KMS-11 (cell line): ENCODE data around the gene NCK2.
A peak's percentile ranks its signal among the peaks of the same experiment; 100 is the strongest.

Experiments
- H2AFZ ChIP-seq: fragments of 200-600 bp; sonication (generic); 2 replicates; pipeline ENCODE4 v1.6.1; 2016; ENCODE audit warnings: antibody characterized with exemption, mixed run types, low read depth
- H3K27ac ChIP-seq: fragments of 200-600 bp; sonication (generic); 2 replicates; pipeline ENCODE4 v1.6.1; 2016; ENCODE audit warnings: mild to moderate bottlenecking, mixed run types
- H3K27me3 ChIP-seq: fragments of 200-600 bp; sonication (generic); 2 replicates; pipeline ENCODE4 v1.6.1; 2017; ENCODE audit warnings: mild to moderate bottlenecking, low read depth, mixed run types, moderate library complexity; ENCODE audit not compliant: insufficient read depth
- H3K36me3 ChIP-seq: fragments of 200-600 bp; sonication (generic); 2 replicates; pipeline ENCODE4 v1.6.1; 2017; ENCODE audit warnings: mild to moderate bottlenecking, mixed run types; ENCODE audit not compliant: insufficient read depth
- H3K4me1 ChIP-seq: fragments of 200-600 bp; sonication (generic); 2 replicates; pipeline ENCODE4 v1.6.1; 2016; ENCODE audit warnings: mild to moderate bottlenecking, low read depth, mixed run types; ENCODE audit not compliant: poor library complexity, severe bottlenecking
- H3K4me2 ChIP-seq: fragments of 200-600 bp; sonication (generic); 2 replicates; pipeline ENCODE4 v1.7.0; 2016; ENCODE audit warnings: mild to moderate bottlenecking, mixed run types
- H3K4me3 ChIP-seq: fragments of 200-600 bp; sonication (generic); IDR thresholded peaks from 2 replicates; pipeline ENCODE4 v1.6.1; 2017; ENCODE audit warnings: low read depth, low read length, mixed read lengths; ENCODE audit not compliant: insufficient read depth
- H3K79me2 ChIP-seq: fragments of 200-600 bp; sonication (generic); 2 replicates; pipeline ENCODE4 v1.6.1; 2016; ENCODE audit warnings: low read depth, mixed run types; ENCODE audit not compliant: insufficient read depth
- H3K9ac ChIP-seq: fragments of 200-600 bp; sonication (generic); 2 replicates; pipeline ENCODE4 v1.6.1; 2016; ENCODE audit warnings: mild to moderate bottlenecking, mixed run types
- H4K20me1 ChIP-seq: fragments of 200-600 bp; sonication (generic); 2 replicates; pipeline ENCODE4 v1.6.1; 2016; ENCODE audit warnings: mild to moderate bottlenecking, mixed run types; ENCODE audit not compliant: insufficient read depth
- TF ChIP-seq, protein P1 (sequence below): fragments of 200-600 bp; sonication (generic); conservative IDR thresholded peaks from 2 replicates; pipeline ENCODE4 v1.6.1; 2017; ENCODE audit warnings: low read depth, mild to moderate bottlenecking, antibody characterized with exemption, low read length, moderate library complexity, mixed read lengths

Gene NCK2

GRCh38 chr2:105746177-105747080 lies 1.7 kb downstream of the NCK2 start:
- H4K20me1 ChIP-seq: no peaks in the 10 kb centered on the region
- no peaks in the 10 kb centered on the region for H3K27me3 ChIP-seq
- H3K4me3 ChIP-seq: peak overlapping the region; percentile 79
- H3K9ac ChIP-seq: peak overlapping the region; percentile 69; the same call in 1 of the 2 replicates
- no peak overlapping the region; the same call in 1 of the 2 replicates for H3K27ac ChIP-seq
- H2AFZ ChIP-seq: peak overlapping the region; percentile 45; the same call in 1 of the 2 replicates
- H3K4me1 ChIP-seq: peaks cover 41% of the 10 kb centered on the region
- peaks cover 63% of the 10 kb centered on the region for H3K79me2 ChIP-seq
- H3K36me3 ChIP-seq: no peaks in the 10 kb centered on the region
- peak overlapping the region; percentile 91 for H3K4me2 ChIP-seq
- TF ChIP-seq, protein P1, sequence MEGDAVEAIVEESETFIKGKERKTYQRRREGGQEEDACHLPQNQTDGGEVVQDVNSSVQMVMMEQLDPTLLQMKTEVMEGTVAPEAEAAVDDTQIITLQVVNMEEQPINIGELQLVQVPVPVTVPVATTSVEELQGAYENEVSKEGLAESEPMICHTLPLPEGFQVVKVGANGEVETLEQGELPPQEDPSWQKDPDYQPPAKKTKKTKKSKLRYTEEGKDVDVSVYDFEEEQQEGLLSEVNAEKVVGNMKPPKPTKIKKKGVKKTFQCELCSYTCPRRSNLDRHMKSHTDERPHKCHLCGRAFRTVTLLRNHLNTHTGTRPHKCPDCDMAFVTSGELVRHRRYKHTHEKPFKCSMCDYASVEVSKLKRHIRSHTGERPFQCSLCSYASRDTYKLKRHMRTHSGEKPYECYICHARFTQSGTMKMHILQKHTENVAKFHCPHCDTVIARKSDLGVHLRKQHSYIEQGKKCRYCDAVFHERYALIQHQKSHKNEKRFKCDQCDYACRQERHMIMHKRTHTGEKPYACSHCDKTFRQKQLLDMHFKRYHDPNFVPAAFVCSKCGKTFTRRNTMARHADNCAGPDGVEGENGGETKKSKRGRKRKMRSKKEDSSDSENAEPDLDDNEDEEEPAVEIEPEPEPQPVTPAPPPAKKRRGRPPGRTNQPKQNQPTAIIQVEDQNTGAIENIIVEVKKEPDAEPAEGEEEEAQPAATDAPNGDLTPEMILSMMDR: no peak

DNA sequence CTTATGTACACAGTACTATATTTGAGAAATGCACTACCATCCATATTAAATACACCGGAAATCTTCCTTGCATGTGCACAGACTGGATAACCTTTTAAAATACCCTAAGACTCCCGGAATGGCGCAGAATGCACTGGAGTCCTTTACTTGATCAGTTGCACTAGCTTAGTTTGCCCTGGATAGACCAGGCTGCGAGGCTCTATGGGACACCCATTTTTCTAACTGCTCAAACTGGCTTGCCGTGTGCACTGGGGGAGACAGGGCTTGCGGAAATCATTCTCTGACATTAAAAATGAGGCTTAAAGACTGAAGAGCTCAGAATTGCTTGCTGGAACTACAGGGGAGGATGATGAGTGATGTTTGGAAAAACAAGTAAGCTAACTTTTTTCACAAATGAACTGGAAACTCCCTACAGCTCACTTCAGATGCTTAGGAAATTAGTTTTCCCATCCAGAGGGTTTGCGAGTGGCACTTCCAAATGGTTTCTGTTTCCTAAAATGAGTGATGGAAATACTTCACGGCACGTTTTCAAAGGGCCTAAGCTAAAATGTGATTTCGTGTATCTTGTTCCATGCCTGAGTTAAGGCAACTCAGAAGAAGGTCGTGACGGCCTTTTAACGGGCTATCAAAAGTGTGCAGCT lies 2.7 kb downstream of the NCK2 start:
- Histone ChIP-seq H2AFZ (no peak overlapping the region), H3K79me2 (peaks cover 65% of the 10 kb centered on the region), H3K27ac (no peak overlapping the region), H3K9ac (no peak overlapping the region), H3K4me3 (no peak overlapping the region), H4K20me1 (no peaks in the 10 kb centered on the region), H3K27me3 (no peaks in the 10 kb centered on the region), H3K4me1 (peaks cover 41% of the 10 kb centered on the region), H3K4me2 (peak overlapping the region; percentile 91; the same call in 1 of the 2 replicates), H3K36me3 (no peaks in the 10 kb centered on the region)
- TF ChIP-seq, protein P1: no peak

DNA sequence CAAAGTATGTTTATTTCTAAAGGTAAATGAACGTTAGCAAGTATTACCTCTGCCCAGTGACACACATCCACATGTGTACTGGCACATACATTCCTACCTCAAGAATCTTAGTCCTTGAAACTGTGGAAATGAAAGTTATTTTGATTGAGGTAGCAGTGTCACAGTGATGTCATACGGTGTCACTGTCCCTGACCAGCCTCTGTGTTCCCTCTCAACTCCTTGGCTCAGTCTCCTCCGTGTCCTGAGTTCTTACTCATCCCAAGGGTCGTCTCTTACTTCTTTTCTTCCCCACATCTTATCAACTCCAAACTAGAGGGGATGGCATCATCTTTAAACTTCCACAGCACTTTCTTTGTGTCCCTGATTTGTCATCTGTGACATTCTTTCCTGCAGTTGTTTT lies 3.3 kb downstream of the NCK2 start:
- H3K79me2 ChIP-seq: peaks cover 65% of the 10 kb centered on the region
- peaks cover 41% of the 10 kb centered on the region for H3K4me1 ChIP-seq
- TF ChIP-seq, protein P1: no peak
- H2AFZ ChIP-seq: no peak overlapping the region
- no peaks in the 10 kb centered on the region for H3K27me3 ChIP-seq
- no peak overlapping the region for H3K4me3 ChIP-seq
- no peak overlapping the region for H3K4me2 ChIP-seq
- H3K27ac ChIP-seq: no peak overlapping the region
- H4K20me1 ChIP-seq: no peaks in the 10 kb centered on the region
- no peaks in the 10 kb centered on the region for H3K36me3 ChIP-seq
- H3K9ac ChIP-seq: no peak overlapping the region

DNA sequence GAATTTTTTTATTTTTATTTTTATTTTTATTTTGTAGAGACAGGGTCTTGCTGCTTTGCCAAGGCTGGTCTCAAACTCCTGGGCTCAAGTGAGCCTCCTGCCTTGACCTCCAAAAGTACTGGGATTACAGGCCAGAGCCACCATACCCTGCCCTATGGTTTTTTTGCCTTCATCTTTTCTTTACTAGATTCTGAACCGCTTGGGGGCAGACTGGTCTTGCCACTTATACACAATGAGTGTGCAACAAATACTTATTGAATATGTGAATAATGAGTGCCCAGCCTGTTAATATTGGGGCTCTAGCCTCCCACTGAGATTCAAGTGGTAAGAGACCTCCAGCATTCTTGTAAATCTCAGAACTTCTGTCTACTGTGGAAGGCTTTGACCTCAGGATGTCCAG lies 3.9 kb downstream of the NCK2 start:
- H3K4me1 ChIP-seq: peaks cover 41% of the 10 kb centered on the region
- no peak overlapping the region for H3K27ac ChIP-seq
- peaks cover 65% of the 10 kb centered on the region for H3K79me2 ChIP-seq
- H3K9ac ChIP-seq: no peak overlapping the region
- TF ChIP-seq, protein P1: no peak
- no peak overlapping the region for H3K4me3 ChIP-seq
- H3K4me2 ChIP-seq: no peak overlapping the region
- no peaks in the 10 kb centered on the region for H3K36me3 ChIP-seq
- H3K27me3 ChIP-seq: no peaks in the 10 kb centered on the region
- no peak overlapping the region for H2AFZ ChIP-seq
- no peaks in the 10 kb centered on the region for H4K20me1 ChIP-seq
